Inflammatory macrophage (primary cell): ENCODE results near the gene GPR84.
A peak's percentile ranks its signal among the peaks of the same experiment; 100 is the strongest.

ENCODE experiments used
- DNase-seq, 2 donors: peaks; one replicate each; pipeline ENCODE4 v3.0.0-alpha.2; 2020 to 2022

GPR84 gene

DNA sequence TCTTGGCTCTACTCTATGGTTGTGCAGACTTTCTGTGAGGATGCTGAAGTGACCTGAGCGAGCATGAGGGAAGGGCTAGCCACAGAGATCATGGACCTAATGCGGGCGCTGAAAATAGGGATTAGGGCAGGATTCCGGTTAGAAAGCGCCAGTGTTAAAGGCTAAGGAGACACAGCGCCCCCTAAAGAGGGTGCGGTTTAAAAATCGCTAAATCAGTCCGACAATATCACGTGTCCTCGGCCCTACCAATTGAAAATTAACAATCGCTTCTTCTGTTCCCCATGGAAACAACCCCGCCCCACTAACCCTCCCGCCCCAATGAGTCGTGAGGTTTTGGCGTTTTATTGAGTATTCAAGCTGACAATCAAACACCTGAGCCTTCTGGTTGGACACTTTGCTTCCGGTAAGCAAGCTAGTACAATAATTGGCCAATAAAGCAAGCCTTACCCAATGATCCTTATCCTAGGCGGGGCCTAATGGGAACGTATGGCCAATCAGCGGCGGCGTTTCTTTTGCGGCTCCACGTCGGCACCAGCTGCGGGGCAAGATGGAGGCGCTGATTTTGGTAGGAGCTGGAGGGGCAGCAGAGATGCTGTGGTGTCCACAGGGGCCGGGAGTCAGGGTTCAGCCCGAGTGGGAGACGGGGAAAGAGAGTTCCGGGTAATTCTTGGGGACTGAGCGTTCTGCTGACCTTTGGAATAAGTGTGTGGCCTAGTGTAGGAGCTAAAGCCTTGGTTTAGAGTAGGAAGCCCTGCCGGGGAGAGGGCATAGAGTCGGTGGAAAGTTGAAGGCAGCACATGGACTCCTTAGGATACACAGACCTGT is 39.5 kb downstream of the GPR84 start, which contains the start of gene COPZ1:
Gene COPZ1 (plus strand): TSS at position 515 of the 825 bp plus-strand sequence. CDS start 33 bp downstream, at position 548.
- peak; percentile 99 to 100 for DNase-seq

DNA sequence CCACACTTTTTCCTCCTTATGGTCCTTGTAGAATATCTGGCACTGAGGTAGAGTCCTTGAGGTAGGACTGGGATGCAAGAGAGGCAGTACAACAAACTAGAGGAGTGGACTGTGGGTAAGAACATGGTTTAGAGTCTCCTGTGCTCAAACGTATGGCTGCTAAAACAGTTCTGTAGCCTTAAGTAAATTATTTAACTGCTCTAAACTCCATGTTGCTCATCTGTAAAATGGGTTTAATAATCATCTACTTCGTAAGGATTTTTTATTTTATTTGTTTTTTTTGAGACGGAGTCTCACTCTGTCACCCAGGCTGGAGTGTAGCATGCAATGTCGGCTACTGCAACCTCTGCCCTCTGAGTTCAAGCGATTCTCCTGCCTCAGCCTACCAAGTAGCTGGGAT is 42.9 kb downstream of the GPR84 start:
- DNase-seq, result no peak
